Tibial artery (tissue), 4 donors: ENCODE results near the gene BRI3BP.

ENCODE experiments used
- DNase-seq, 2 donors: peaks; one replicate each; pipeline ENCODE4 v3.0.0-alpha.2; 2019
- H3K27ac ChIP-seq, 2 donors: fragments of 200-600 bp; sonication (generic) in 1 of 2; 1 replicate in 1 of 2; 2 replicates in 1 of 2; pipeline ENCODE4 v1.5.1; 2018 to 2019; ENCODE audit warnings: mild to moderate bottlenecking in 1 of 2
- H3K27me3 ChIP-seq, 2 donors: fragments of 200-600 bp; sonication (generic) in 1 of 2; one replicate each; pipeline versions ENCODE4 v1.5.1 to v1.6.0; 2016 to 2019
- H3K36me3 ChIP-seq, 3 donors: fragments of 200-600 bp; sonication (generic) in 2 of 3; one replicate each; pipeline ENCODE4 v1.5.1; 2016 to 2019; ENCODE audit warnings: mild to moderate bottlenecking in 2 of 3
- H3K4me1 ChIP-seq, 4 donors: fragments of 200-600 bp; sonication (generic) in 2 of 4; 1 replicate in 3 of 4; 2 replicates in 1 of 4; pipeline ENCODE4 v1.5.1; 2016 to 2019
- H3K4me3 ChIP-seq, 2 donors: fragments of 200-600 bp; sonication (generic) in 1 of 2; 1 replicate in 1 of 2; 2 replicates in 1 of 2; pipeline ENCODE4 v1.5.1; 2018 to 2019; ENCODE audit warnings: mild to moderate bottlenecking in 2 of 2
- H3K9me3 ChIP-seq, 3 donors: fragments of 200-600 bp; sonication (generic) in 1 of 3; one replicate each; pipeline ENCODE4 v1.5.1; 2016 to 2019
- intact Hi-C: fragments of 100-400 bp; cut with DNase I; formaldehyde crosslinking; loops from one replicate; pipeline ENCODE4 v1.15.0; 2023; ENCODE audit warnings: low total_unique reads
- TF ChIP-seq, protein P1 (sequence below), 2 experiments: fragments of 200-600 bp in 1 of 2; fragments of 450-650 bp in 1 of 2; IDR thresholded peaks; one replicate each; pipeline ENCODE4 v1.5.1; 2017 to 2019; ENCODE audit warnings: antibody characterized with exemption in 2 of 2, mild to moderate bottlenecking in 1 of 2, moderate library complexity in 1 of 2

BRI3BP gene

GRCh38 chr12:124994437-124994975 lies 1.1 kb downstream of the BRI3BP start:
- intact Hi-C loops, result no loop called here
- Histone ChIP-seq H3K36me3 (no peaks in the 10 kb centered on the region), H3K27ac (no peak overlapping the region), H3K27me3 (no peaks in the 10 kb centered on the region), H3K4me3 (peak overlapping the region; percentile 63 to 68), H3K4me1 (peaks cover 0 to 14% (median 10%) of the 10 kb centered on the region in 4 donors), H3K9me3 (no peaks in the 10 kb centered on the region)
- TF ChIP-seq, protein P1, sequence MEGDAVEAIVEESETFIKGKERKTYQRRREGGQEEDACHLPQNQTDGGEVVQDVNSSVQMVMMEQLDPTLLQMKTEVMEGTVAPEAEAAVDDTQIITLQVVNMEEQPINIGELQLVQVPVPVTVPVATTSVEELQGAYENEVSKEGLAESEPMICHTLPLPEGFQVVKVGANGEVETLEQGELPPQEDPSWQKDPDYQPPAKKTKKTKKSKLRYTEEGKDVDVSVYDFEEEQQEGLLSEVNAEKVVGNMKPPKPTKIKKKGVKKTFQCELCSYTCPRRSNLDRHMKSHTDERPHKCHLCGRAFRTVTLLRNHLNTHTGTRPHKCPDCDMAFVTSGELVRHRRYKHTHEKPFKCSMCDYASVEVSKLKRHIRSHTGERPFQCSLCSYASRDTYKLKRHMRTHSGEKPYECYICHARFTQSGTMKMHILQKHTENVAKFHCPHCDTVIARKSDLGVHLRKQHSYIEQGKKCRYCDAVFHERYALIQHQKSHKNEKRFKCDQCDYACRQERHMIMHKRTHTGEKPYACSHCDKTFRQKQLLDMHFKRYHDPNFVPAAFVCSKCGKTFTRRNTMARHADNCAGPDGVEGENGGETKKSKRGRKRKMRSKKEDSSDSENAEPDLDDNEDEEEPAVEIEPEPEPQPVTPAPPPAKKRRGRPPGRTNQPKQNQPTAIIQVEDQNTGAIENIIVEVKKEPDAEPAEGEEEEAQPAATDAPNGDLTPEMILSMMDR (IDR thresholded peaks at IDR 0.05), result no peak
- no peak for DNase-seq

DNA sequence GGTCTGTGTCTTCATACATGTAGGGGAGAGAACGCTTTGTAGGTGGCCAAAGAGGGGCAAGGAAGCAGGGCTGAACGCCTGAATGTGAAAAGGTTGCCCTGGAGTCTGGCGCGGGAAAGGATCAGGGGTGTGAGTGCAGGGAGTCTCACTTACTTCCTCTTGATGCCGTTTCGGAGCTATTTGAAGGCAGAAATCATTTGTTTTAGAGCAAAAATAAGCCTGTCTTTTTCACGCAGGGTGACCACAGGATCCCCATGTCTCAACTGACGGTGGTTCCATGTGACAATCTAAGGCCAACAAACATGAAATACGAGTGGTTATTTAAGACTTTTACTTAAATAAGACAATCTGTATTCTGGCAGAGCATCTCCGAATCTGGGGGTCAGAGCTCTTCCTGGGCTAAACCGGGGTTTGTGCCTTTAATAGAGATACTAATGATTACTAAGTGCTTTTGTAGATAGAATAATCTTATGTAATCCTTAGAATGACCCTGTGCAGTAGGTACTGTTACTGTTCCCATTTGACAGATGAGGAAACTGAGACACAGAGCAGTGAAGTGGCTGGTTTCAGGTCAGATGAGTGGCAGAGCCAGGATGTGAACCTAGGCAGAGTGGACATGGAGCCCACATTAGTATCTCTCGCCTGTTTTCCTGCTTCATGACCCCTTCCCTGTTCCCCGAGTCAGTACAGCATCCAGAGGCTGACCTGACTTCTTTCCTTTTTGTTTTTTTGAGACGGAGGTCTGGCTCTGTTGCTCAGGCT lies 1.9 kb downstream of the BRI3BP start:
- TF ChIP-seq, protein P1 (IDR thresholded peaks at IDR 0.05), result no peak
- no peaks in the 10 kb centered on the region for H3K36me3 ChIP-seq
- H3K27ac ChIP-seq, result no peak overlapping the region
- no peaks in the 10 kb centered on the region for H3K27me3 ChIP-seq
- H3K4me3 ChIP-seq, result peak overlapping the region in 1 of 2 donors; percentile 68
- DNase-seq, result no peak
- no peaks in the 10 kb centered on the region for H3K9me3 ChIP-seq
- peaks cover 0 to 14% (median 10%) of the 10 kb centered on the region in 4 donors for H3K4me1 ChIP-seq
- intact Hi-C loops, result no loop called here

- H3K4me3 ChIP-seq, result no peak overlapping the region
- H3K27me3 ChIP-seq, result no peaks in the 10 kb centered on the region
- H3K9me3 ChIP-seq, result no peaks in the 10 kb centered on the region
- intact Hi-C loops, result no loop called here
- TF ChIP-seq, protein P1 (IDR thresholded peaks at IDR 0.05), result no peak
- H3K4me1 ChIP-seq, result peaks cover 0 to 9% (median 7%) of the 10 kb centered on the region in 4 donors
- DNase-seq, result no peak
- no peak overlapping the region for H3K27ac ChIP-seq
- H3K36me3 ChIP-seq, result no peaks in the 10 kb centered on the region
Measured at GRCh38 chr12:124998705-124999104, 5.3 kb downstream of the BRI3BP start.

- Histone ChIP-seq H3K27me3 (no peaks in the 10 kb centered on the region), H3K4me1 (no peaks in the 10 kb centered on the region), H3K4me3 (no peak overlapping the region), H3K36me3 (no peaks in the 10 kb centered on the region), H3K27ac (no peak overlapping the region), H3K9me3 (no peaks in the 10 kb centered on the region)
- TF ChIP-seq, protein P1 (IDR thresholded peaks at IDR 0.05), result no peak
- DNase-seq, result no peak
- intact Hi-C loops, result no loop called here
Measured at GRCh38 chr12:125001636-125002035, 8.2 kb downstream of the BRI3BP start.

GRCh38 chr12:125003021-125003420 lies 9.6 kb downstream of the BRI3BP start:
- Histone ChIP-seq H3K9me3 (no peaks in the 10 kb centered on the region), H3K27me3 (no peaks in the 10 kb centered on the region), H3K27ac (no peak overlapping the region), H3K4me1 (no peaks in the 10 kb centered on the region), H3K4me3 (no peak overlapping the region), H3K36me3 (no peaks in the 10 kb centered on the region)
- TF ChIP-seq, protein P1 (IDR thresholded peaks at IDR 0.05), result no peak
- intact Hi-C loops, result no loop called here
- DNase-seq, result no peak
